Right atrium auricular region (tissue), 2 donors: ENCODE results near the gene DUSP7. TPM values are rescaled to one million over a fixed set of nuclear protein-coding genes. Genes with fewer than 3 reads are reported as not detected.

Experiments used
- DNase-seq: peaks from one replicate; pipeline ENCODE4 v3.0.0-alpha.2; 2019; ENCODE audit warnings: low spot score
- H3K27ac ChIP-seq, 2 donors: fragments of 200-600 bp; sonication (generic); 1 replicate in 1 of 2; 2 replicates in 1 of 2; pipeline ENCODE4 v1.5.1; 2016 to 2019
- H3K27me3 ChIP-seq, 2 donors: fragments of 200-600 bp; sonication (generic); one replicate each; pipeline versions ENCODE4 v1.5.1 to v1.6.0; 2017 to 2019
- H3K36me3 ChIP-seq: fragments of 200-600 bp; sonication (generic); one replicate; pipeline ENCODE4 v1.5.1; 2016
- H3K4me1 ChIP-seq, 2 donors: fragments of 200-600 bp; sonication (generic); one replicate each; pipeline versions ENCODE4 v1.5.1 to v1.6.0; 2017 to 2019
- H3K4me3 ChIP-seq, 2 donors: fragments of 200-600 bp; sonication (generic); 1 replicate in 1 of 2; 2 replicates in 1 of 2; pipeline ENCODE4 v1.5.1; 2017 to 2019; ENCODE audit warnings: mild to moderate bottlenecking in 1 of 2, moderate library complexity in 1 of 2
- H3K9me3 ChIP-seq, 2 donors: fragments of 200-600 bp; sonication (generic); one replicate each; pipeline ENCODE4 v1.5.1; 2019
- CTCF ChIP-seq, 2 donors: fragments of 200-600 bp; sonication (generic); IDR thresholded peaks; one replicate each; pipeline ENCODE4 v1.5.1; 2019; ENCODE audit warnings: antibody characterized with exemption in 2 of 2
- total RNA-seq, 2 donors: library from RNA; depleted of rRNA; stranded (reverse); fragments of >200 nt; gene quantifications; one replicate each; pipeline ENCODE4 v1.1.0, GENCODE V29; 2016

DUSP7 gene
- total RNA-seq, 2 donors from 2014 or later: 17.7 to 33.7 TPM

GRCh38 chr3:52052831-52053306, 3.5 kb downstream of the DUSP7 start:
- peak overlapping the region in 1 of 2 donors; percentile 65 for H3K4me3 ChIP-seq

GRCh38 chr3:52051444-52051843, 4.9 kb downstream of the DUSP7 start:
- H3K4me3 ChIP-seq: no peak overlapping the region
- peaks cover 0 to 75% of the 10 kb centered on the region in 2 donors for H3K4me1 ChIP-seq
- no peaks in the 10 kb centered on the region for H3K27me3 ChIP-seq
- H3K36me3 ChIP-seq: peaks cover 44% of the 10 kb centered on the region
- DNase-seq: no peak
- TF ChIP-seq CTCF (IDR thresholded peaks at IDR 0.05): no peak
- no peaks in the 10 kb centered on the region for H3K9me3 ChIP-seq
- peak overlapping the region; percentile 94 to 97 for H3K27ac ChIP-seq

More at GRCh38 chr3:52052831-52053306, 3.5 kb downstream of the DUSP7 start:
- H3K27ac ChIP-seq: peak overlapping the region; percentile 94 to 97
- peaks cover 44% of the 10 kb centered on the region for H3K36me3 ChIP-seq
- H3K27me3 ChIP-seq: no peaks in the 10 kb centered on the region
- H3K9me3 ChIP-seq: no peaks in the 10 kb centered on the region
- H3K4me1 ChIP-seq: peaks cover 0 to 71% of the 10 kb centered on the region in 2 donors
- peak; percentile 43 to 73 for TF ChIP-seq CTCF (IDR thresholded peaks at IDR 0.05)
- peak; percentile 94 for DNase-seq

GRCh38 chr3:52050571-52050970, 5.8 kb downstream of the DUSP7 start:
- no peaks in the 10 kb centered on the region for H3K27me3 ChIP-seq
- peak overlapping the region; percentile 26 to 94 for H3K27ac ChIP-seq
- H3K4me1 ChIP-seq: peaks cover 0 to 84% of the 10 kb centered on the region in 2 donors
- H3K4me3 ChIP-seq: no peak overlapping the region
- no peaks in the 10 kb centered on the region for H3K9me3 ChIP-seq
- H3K36me3 ChIP-seq: peaks cover 44% of the 10 kb centered on the region
- DNase-seq: no peak
- TF ChIP-seq CTCF (IDR thresholded peaks at IDR 0.05): no peak

GRCh38 chr3:52049503-52049902, 6.9 kb downstream of the DUSP7 start:
- Histone ChIP-seq H3K36me3 (peaks cover 44% of the 10 kb centered on the region), H3K27ac (peak overlapping the region; percentile 15 to 32), H3K9me3 (no peaks in the 10 kb centered on the region), H3K4me1 (peaks cover 0 to 85% of the 10 kb centered on the region in 2 donors), H3K4me3 (no peak overlapping the region), H3K27me3 (no peaks in the 10 kb centered on the region)
- no peak for TF ChIP-seq CTCF (IDR thresholded peaks at IDR 0.05)
- DNase-seq: no peak

GRCh38 chr3:52047295-52047960, 8.9 kb downstream of the DUSP7 start:
- no peaks in the 10 kb centered on the region for H3K9me3 ChIP-seq
- peaks cover 0 to 75% of the 10 kb centered on the region in 2 donors for H3K4me1 ChIP-seq
- H3K27ac ChIP-seq: peak overlapping the region; percentile 78 to 82
- H3K27me3 ChIP-seq: no peaks in the 10 kb centered on the region
- no peak for TF ChIP-seq CTCF (IDR thresholded peaks at IDR 0.05)
- no peak for DNase-seq
- peaks cover 35% of the 10 kb centered on the region for H3K36me3 ChIP-seq
- no peak overlapping the region for H3K4me3 ChIP-seq

GRCh38 chr3:52046902-52047239, 9.5 kb downstream of the DUSP7 start:
- H3K9me3 ChIP-seq: no peaks in the 10 kb centered on the region
- DNase-seq: no peak
- H3K36me3 ChIP-seq: peaks cover 35% of the 10 kb centered on the region
- H3K27me3 ChIP-seq: no peaks in the 10 kb centered on the region
- H3K27ac ChIP-seq: peak overlapping the region; percentile 78 to 82
- no peak for TF ChIP-seq CTCF (IDR thresholded peaks at IDR 0.05)
- no peak overlapping the region for H3K4me3 ChIP-seq
- H3K4me1 ChIP-seq: peaks cover 0 to 70% of the 10 kb centered on the region in 2 donors
